ENCODE data around the gene DGKB. TPM values are rescaled to one million over a fixed set of nuclear protein-coding genes. Genes with fewer than 3 reads are reported as not detected.
A peak's percentile ranks its signal among the peaks of the same experiment; 100 is the strongest.

The DGKB gene
- total and polyA plus RNA-seq, 2 donors (not counting 1 experiment from before 2014, with no cell fraction given): 0.31 TPM; not detected in 1

DNA sequence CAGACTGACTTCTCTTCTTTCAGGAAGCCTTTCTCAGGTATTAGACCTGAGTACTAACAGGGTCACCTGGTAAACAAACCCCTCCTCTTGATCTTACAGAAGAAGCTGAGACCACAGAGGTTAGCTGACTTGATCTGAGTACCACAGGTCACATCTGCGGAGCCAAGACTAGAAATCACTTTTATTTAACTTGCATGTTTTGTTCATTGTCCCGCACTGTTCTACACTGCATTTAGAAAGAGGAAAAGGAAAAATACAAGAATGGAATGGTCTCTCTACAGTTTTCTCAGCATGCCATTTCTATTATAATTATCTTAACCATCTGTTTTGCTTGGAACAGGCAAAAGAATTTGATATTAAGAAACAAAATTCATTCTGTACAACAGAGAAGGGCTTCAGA is 667.5 kb downstream of the DGKB start:
- no peaks in the 10 kb centered on the region for H4K20me1 ChIP-seq (ENCODE audit: control insufficient read depth, extremely low read depth, insufficient read depth, low read length)
- H3K9ac ChIP-seq (ENCODE audit: insufficient read depth, low read length): no peak overlapping the region
- no peak for TF ChIP-seq EZH2 (IDR thresholded peaks at IDR 0.05; ENCODE audit: low read length, missing control alignments)
- TF ChIP-seq, protein P1, sequence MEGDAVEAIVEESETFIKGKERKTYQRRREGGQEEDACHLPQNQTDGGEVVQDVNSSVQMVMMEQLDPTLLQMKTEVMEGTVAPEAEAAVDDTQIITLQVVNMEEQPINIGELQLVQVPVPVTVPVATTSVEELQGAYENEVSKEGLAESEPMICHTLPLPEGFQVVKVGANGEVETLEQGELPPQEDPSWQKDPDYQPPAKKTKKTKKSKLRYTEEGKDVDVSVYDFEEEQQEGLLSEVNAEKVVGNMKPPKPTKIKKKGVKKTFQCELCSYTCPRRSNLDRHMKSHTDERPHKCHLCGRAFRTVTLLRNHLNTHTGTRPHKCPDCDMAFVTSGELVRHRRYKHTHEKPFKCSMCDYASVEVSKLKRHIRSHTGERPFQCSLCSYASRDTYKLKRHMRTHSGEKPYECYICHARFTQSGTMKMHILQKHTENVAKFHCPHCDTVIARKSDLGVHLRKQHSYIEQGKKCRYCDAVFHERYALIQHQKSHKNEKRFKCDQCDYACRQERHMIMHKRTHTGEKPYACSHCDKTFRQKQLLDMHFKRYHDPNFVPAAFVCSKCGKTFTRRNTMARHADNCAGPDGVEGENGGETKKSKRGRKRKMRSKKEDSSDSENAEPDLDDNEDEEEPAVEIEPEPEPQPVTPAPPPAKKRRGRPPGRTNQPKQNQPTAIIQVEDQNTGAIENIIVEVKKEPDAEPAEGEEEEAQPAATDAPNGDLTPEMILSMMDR (conservative IDR thresholded peaks at IDR 0.05 in 1 of 2, IDR thresholded peaks at IDR 0.05 in 1 of 2; ENCODE audit: low read depth in 1 of 2, low read length in 2 of 2): no peak
- H3K36me3 ChIP-seq (ENCODE audit: control insufficient read depth, insufficient read depth, low read length): no peaks in the 10 kb centered on the region
- H3K4me3 ChIP-seq (replicated peaks in 1 of 4; ENCODE audit: control extremely low read depth in 1 of 4, insufficient read depth in 1 of 4, low read depth in 3 of 4, low read length in 4 of 4): no peak overlapping the region
- DNase-seq (ENCODE audit: low read depth in 2 of 2): no peak
- H3K4me1 ChIP-seq (ENCODE audit: control insufficient read depth, extremely low read depth, insufficient read depth, low read length): no peaks in the 10 kb centered on the region
- H3K9me3 ChIP-seq (ENCODE audit: control insufficient read depth, insufficient read depth, low read depth, low read length): no peaks in the 10 kb centered on the region
- no peak overlapping the region for H3K27ac ChIP-seq (ENCODE audit: insufficient read depth, low read length)
- no peak overlapping the region for H3K4me2 ChIP-seq (ENCODE audit: extremely low read depth, insufficient read depth, low read length)
- H3K79me2 ChIP-seq (ENCODE audit: control insufficient read depth, insufficient read depth, low read length): no peaks in the 10 kb centered on the region
- no peak overlapping the region for H2AFZ ChIP-seq (ENCODE audit: low read length)
- no peaks in the 10 kb centered on the region for H3K27me3 ChIP-seq (ENCODE audit: control insufficient read depth, insufficient read depth, low read length)

DNA sequence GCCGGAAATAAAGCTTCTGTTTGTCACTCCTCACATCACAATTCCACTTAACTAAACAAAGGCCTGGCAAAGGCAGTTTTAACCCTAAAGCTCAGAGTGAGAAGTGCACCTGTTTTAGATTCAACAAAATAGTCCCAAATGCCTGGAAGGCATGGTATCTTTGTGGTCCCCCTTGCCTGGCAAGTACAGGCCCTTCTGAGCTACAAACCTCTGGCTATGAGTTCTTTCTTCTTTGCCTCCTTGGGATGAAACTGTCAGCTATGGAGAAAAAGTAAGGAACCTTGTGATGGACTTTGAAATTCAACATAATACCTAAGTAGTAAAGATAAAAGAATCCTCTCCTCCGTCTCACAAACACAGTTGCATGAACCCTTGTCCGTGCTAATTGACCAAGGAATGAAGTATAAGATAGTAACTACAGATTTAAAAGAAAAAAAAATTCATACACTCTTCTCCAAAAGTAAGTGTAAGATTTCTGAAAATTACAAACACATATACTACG is 668.6 kb downstream of the DGKB start:
- H3K36me3 ChIP-seq (ENCODE audit: control insufficient read depth, insufficient read depth, low read length): no peaks in the 10 kb centered on the region
- H3K9me3 ChIP-seq (ENCODE audit: control insufficient read depth, insufficient read depth, low read depth, low read length): no peaks in the 10 kb centered on the region
- H3K4me3 ChIP-seq (replicated peaks in 1 of 4; ENCODE audit: control extremely low read depth in 1 of 4, insufficient read depth in 1 of 4, low read depth in 3 of 4, low read length in 4 of 4): no peak overlapping the region
- TF ChIP-seq, protein P1 (conservative IDR thresholded peaks at IDR 0.05 in 1 of 2, IDR thresholded peaks at IDR 0.05 in 1 of 2; ENCODE audit: low read depth in 1 of 2, low read length in 2 of 2): no peak
- no peak for TF ChIP-seq EZH2 (IDR thresholded peaks at IDR 0.05; ENCODE audit: low read length, missing control alignments)
- H4K20me1 ChIP-seq (ENCODE audit: control insufficient read depth, extremely low read depth, insufficient read depth, low read length): no peaks in the 10 kb centered on the region
- no peaks in the 10 kb centered on the region for H3K4me1 ChIP-seq (ENCODE audit: control insufficient read depth, extremely low read depth, insufficient read depth, low read length)
- no peak overlapping the region for H3K27ac ChIP-seq (ENCODE audit: insufficient read depth, low read length)
- H3K27me3 ChIP-seq (ENCODE audit: control insufficient read depth, insufficient read depth, low read length): no peaks in the 10 kb centered on the region
- H3K9ac ChIP-seq (ENCODE audit: insufficient read depth, low read length): no peak overlapping the region
- no peak overlapping the region for H2AFZ ChIP-seq (ENCODE audit: low read length)
- H3K79me2 ChIP-seq (ENCODE audit: control insufficient read depth, insufficient read depth, low read length): no peaks in the 10 kb centered on the region
- no peak overlapping the region for H3K4me2 ChIP-seq (ENCODE audit: extremely low read depth, insufficient read depth, low read length)
- no peak for DNase-seq (ENCODE audit: low read depth in 2 of 2)

DNA sequence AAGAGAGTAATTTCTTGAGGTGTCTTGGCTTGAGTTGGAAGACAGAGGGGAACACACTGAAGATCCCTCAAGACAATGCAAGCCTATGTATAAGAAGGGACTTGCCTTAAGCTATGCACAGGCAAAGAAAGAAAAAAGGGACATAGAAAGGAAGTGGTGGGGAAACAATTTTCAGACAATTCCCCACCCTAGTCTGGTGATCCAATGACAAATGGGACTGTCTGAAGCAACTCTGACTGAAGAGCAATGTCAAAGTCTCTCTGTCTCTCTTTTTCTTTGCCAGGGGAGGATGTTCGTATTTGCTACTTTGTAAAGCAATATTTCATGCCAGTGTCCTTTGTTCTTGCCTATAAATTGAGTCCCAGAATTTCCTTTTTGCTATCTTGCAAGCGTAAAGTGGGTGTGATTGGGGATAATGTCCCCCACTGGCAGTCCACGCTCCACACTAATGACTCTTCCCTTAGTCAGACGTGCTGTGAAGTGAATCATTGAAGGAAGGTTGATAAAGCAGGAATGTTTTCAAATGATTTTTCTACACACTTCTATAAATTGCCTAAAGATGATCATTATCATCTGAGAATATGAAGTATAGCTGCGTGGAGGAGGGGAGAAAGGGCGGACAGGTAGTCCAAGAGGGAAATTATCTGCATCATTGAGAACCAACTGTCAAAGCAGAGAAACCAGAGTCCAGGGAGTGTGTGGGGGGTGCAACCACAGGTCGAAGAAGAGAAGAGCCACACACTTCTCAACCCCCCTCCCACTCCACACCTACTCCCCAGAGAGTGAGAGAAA is 669.3 kb downstream of the DGKB start:
- Histone ChIP-seq H3K36me3 (ENCODE audit: control insufficient read depth, insufficient read depth, low read length) (no peaks in the 10 kb centered on the region), H3K27ac (ENCODE audit: insufficient read depth, low read length) (no peak overlapping the region), H3K9ac (ENCODE audit: insufficient read depth, low read length) (no peak overlapping the region), H4K20me1 (ENCODE audit: control insufficient read depth, extremely low read depth, insufficient read depth, low read length) (no peaks in the 10 kb centered on the region), H3K4me1 (ENCODE audit: control insufficient read depth, extremely low read depth, insufficient read depth, low read length) (no peaks in the 10 kb centered on the region), H3K4me2 (ENCODE audit: extremely low read depth, insufficient read depth, low read length) (no peak overlapping the region), H3K9me3 (ENCODE audit: control insufficient read depth, insufficient read depth, low read depth, low read length) (no peaks in the 10 kb centered on the region), H3K4me3 (replicated peaks in 1 of 4; ENCODE audit: control extremely low read depth in 1 of 4, insufficient read depth in 1 of 4, low read depth in 3 of 4, low read length in 4 of 4) (no peak overlapping the region), H3K79me2 (ENCODE audit: control insufficient read depth, insufficient read depth, low read length) (no peaks in the 10 kb centered on the region), H2AFZ (ENCODE audit: low read length) (no peak overlapping the region), H3K27me3 (ENCODE audit: control insufficient read depth, insufficient read depth, low read length) (no peaks in the 10 kb centered on the region)
- TF ChIP-seq, protein P1 (conservative IDR thresholded peaks at IDR 0.05 in 1 of 2, IDR thresholded peaks at IDR 0.05 in 1 of 2; ENCODE audit: low read depth in 1 of 2, low read length in 2 of 2): no peak
- TF ChIP-seq EZH2 (IDR thresholded peaks at IDR 0.05; ENCODE audit: low read length, missing control alignments): no peak
- DNase-seq (ENCODE audit: low read depth in 2 of 2): peak; percentile 9 to 68
